Glutamatergic neuron (in vitro differentiated cells): Measurements from ENCODE around the gene PPHLN1. TPM values are rescaled to one million over a fixed set of nuclear protein-coding genes. Genes with fewer than 3 reads are reported as not detected.

Experiments used
- DNase-seq: peaks from one replicate; pipeline ENCODE4 v3.0.0; 2022
- H3K27ac Mint-ChIP-seq: one replicate; pipeline ENCODE4 v1.8.0; 2020; ENCODE audit warnings: mild to moderate bottlenecking, mixed read lengths, inconsistent platforms; ENCODE audit not compliant: unreplicated experiment
- H3K27me3 Mint-ChIP-seq: one replicate; pipeline ENCODE4 v1.8.0; 2020; ENCODE audit warnings: mild to moderate bottlenecking, moderate library complexity, mixed read lengths, inconsistent platforms; ENCODE audit not compliant: unreplicated experiment
- H3K36me3 Mint-ChIP-seq: one replicate; pipeline ENCODE4 v1.8.0; 2020; ENCODE audit warnings: mild to moderate bottlenecking, mixed read lengths, inconsistent platforms; ENCODE audit not compliant: unreplicated experiment
- H3K4me1 Mint-ChIP-seq: one replicate; pipeline ENCODE4 v1.8.0; 2020; ENCODE audit warnings: mild to moderate bottlenecking, low read depth, mixed read lengths, inconsistent platforms; ENCODE audit not compliant: unreplicated experiment
- H3K4me3 Mint-ChIP-seq: one replicate; pipeline ENCODE4 v1.8.0; 2020; ENCODE audit warnings: mild to moderate bottlenecking, mixed read lengths, inconsistent platforms; ENCODE audit not compliant: unreplicated experiment
- H3K9me3 Mint-ChIP-seq: one replicate; pipeline ENCODE4 v1.8.0; 2020; ENCODE audit warnings: mild to moderate bottlenecking, moderate library complexity, mixed read lengths, inconsistent platforms; ENCODE audit not compliant: unreplicated experiment
- total RNA-seq: library from RNA; stranded (reverse); fragmentation: NEBNext Ultra II Directional; extraction: Animal tissue kit (Norgen Biotek cat#: 25700); gene quantifications from one replicate; pipeline ENCODE4 v1.2.1, GENCODE V29; 2021; ENCODE audit not compliant: unreplicated experiment
- TF ChIP-seq, protein P1 (sequence below): fragments of 200-600 bp; sonication (generic); IDR thresholded peaks from one replicate; pipeline ENCODE4 v1.5.0; 2021; ENCODE audit not compliant: partially characterized antibody, unreplicated experiment

The PPHLN1 gene
- total RNA-seq, 1 donor from 2014 or later: 64.4 TPM

DNA sequence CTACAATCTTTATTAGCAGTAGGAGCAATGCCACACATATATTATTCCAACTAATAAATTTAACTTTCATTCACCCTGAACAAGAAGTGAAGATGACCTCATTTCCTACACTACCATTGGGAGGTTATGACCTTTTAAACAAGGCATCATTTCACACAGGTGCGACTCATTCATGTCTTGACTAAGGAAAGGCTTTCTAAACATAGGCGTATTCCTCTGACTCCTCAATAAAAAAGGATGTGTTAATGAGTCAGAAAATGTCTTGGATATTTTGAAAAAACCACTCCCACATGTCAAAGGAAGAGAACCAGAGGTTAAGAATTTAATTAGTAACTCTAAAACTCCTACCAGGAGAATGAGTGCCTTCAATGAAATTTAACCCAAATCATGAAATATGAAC is 148.4 kb downstream of the PPHLN1 start:
- no peak for DNase-seq
- no peaks in the 10 kb centered on the region for H3K9me3 Mint-ChIP-seq
- H3K36me3 Mint-ChIP-seq: no peaks in the 10 kb centered on the region
- no peak overlapping the region for H3K27ac Mint-ChIP-seq
- TF ChIP-seq, protein P1, sequence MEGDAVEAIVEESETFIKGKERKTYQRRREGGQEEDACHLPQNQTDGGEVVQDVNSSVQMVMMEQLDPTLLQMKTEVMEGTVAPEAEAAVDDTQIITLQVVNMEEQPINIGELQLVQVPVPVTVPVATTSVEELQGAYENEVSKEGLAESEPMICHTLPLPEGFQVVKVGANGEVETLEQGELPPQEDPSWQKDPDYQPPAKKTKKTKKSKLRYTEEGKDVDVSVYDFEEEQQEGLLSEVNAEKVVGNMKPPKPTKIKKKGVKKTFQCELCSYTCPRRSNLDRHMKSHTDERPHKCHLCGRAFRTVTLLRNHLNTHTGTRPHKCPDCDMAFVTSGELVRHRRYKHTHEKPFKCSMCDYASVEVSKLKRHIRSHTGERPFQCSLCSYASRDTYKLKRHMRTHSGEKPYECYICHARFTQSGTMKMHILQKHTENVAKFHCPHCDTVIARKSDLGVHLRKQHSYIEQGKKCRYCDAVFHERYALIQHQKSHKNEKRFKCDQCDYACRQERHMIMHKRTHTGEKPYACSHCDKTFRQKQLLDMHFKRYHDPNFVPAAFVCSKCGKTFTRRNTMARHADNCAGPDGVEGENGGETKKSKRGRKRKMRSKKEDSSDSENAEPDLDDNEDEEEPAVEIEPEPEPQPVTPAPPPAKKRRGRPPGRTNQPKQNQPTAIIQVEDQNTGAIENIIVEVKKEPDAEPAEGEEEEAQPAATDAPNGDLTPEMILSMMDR: no peak
- H3K4me1 Mint-ChIP-seq: peaks cover 5% of the 10 kb centered on the region
- H3K4me3 Mint-ChIP-seq: no peak overlapping the region
- H3K27me3 Mint-ChIP-seq: no peaks in the 10 kb centered on the region

- H3K4me1 Mint-ChIP-seq: peaks cover 5% of the 10 kb centered on the region
- H3K4me3 Mint-ChIP-seq: no peak overlapping the region
- no peaks in the 10 kb centered on the region for H3K36me3 Mint-ChIP-seq
- H3K27ac Mint-ChIP-seq: no peak overlapping the region
- TF ChIP-seq, protein P1: no peak
- no peak for DNase-seq
- H3K27me3 Mint-ChIP-seq: no peaks in the 10 kb centered on the region
- no peaks in the 10 kb centered on the region for H3K9me3 Mint-ChIP-seq
These were observed 149.1 kb downstream of the PPHLN1 start for GRCh38 chr12:42475106-42475505.

- H3K9me3 Mint-ChIP-seq: peaks cover 8% of the 10 kb centered on the region
- no peak for DNase-seq
- H3K4me3 Mint-ChIP-seq: no peak overlapping the region
- no peaks in the 10 kb centered on the region for H3K36me3 Mint-ChIP-seq
- peaks cover 3% of the 10 kb centered on the region for H3K27me3 Mint-ChIP-seq
- H3K4me1 Mint-ChIP-seq: peaks cover 5% of the 10 kb centered on the region
- TF ChIP-seq, protein P1: no peak
- H3K27ac Mint-ChIP-seq: no peak overlapping the region
These were observed 152.0 kb downstream of the PPHLN1 start for GRCh38 chr12:42477941-42478340.

GRCh38 chr12:42481368-42481767 is 155.4 kb downstream of the PPHLN1 start:
- H3K36me3 Mint-ChIP-seq: no peaks in the 10 kb centered on the region
- peaks cover 8% of the 10 kb centered on the region for H3K9me3 Mint-ChIP-seq
- no peak overlapping the region for H3K4me3 Mint-ChIP-seq
- no peak for DNase-seq
- H3K4me1 Mint-ChIP-seq: peaks cover 2% of the 10 kb centered on the region
- TF ChIP-seq, protein P1: no peak
- no peak overlapping the region for H3K27ac Mint-ChIP-seq
- H3K27me3 Mint-ChIP-seq: peaks cover 12% of the 10 kb centered on the region

DNA sequence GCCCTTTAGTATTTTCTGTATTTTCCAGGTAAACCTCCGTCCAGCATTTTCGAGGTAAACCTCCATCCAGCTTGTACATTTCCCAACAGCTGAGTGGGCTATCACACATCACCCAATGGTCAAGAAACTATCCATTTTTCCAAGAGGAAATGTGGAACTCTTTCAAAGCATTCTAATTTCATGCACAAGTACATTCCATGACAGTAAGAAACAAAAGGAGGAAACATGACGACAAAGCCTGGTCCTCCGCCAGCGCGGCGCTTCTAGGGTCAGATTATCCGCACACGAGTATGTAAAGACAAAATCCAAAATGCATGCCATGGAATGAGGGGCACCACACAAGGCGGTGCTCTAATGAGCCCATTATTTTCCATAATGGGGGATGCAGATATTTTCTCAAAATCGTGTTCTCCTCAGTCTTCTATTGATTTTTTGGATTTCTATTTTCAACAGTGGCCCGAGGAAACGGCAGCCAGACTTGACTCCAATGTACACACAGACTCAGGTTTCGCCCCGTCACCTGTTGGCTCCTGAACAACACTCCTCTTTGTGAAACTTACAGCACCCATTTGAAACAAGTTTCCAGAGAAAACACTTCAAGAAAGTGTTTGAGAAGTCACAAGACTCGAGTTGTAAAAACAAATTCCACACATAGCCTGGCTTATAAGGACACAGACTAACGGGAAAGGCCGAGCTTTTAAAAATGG is 156.2 kb downstream of the PPHLN1 start:
- H3K4me1 Mint-ChIP-seq: peaks cover 2% of the 10 kb centered on the region
- no peak overlapping the region for H3K27ac Mint-ChIP-seq
- no peaks in the 10 kb centered on the region for H3K36me3 Mint-ChIP-seq
- H3K9me3 Mint-ChIP-seq: peaks cover 8% of the 10 kb centered on the region
- DNase-seq: no peak
- H3K4me3 Mint-ChIP-seq: peak overlapping the region; percentile 84
- H3K27me3 Mint-ChIP-seq: peaks cover 12% of the 10 kb centered on the region
- TF ChIP-seq, protein P1: no peak
